Measurements from ENCODE around the gene RAPGEF1.

DNA sequence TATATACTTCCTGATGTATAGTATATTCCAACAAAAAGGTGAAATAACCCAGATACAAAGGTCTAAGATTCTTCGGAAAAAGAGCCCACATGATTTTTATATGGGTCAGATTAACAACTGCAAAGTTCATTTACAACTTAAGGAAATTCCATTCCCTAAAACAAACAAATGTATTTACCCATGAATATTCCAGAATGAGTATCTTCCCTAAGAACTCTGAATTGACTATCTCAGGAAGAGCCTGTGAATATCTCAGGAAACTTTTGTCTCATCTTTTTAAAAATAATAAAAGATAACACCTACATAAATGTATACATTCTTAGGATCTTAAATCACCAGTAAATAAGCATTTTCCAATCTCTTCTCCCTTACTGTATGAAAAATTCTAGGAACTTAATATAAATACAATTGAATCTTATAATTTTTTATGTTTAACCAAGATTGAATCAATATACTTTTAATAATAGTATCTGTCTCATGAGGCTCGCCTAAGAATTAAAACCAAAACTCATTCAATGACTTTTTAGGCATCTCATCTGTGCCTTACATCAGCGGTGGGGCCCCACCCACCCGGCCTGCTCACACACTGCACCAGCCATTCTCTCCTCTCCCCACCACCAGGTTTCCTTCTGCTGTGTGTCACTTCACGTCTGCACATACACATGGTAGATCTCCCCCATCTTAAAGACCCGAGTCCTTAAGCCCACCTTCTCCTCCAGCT, 78.1 kb downstream of the RAPGEF1 start:
- TF ChIP-seq POLR2AphosphoS5 (IDR thresholded peaks at IDR 0.05) (no peak), EZH2 (IDR thresholded peaks at IDR 0.05; ENCODE audit: borderline replicate concordance, insufficient read depth, low read length, poor library complexity, severe bottlenecking) (no peak), CTCF (IDR thresholded peaks at IDR 0.05; ENCODE audit: poor library complexity, severe bottlenecking) (no peak), TAF1 (IDR thresholded peaks at IDR 0.05; ENCODE audit: low read depth) (no peak), SMC3 (conservative IDR thresholded peaks at IDR 0.05; ENCODE audit: poor library complexity) (no peak), EP300 (conservative IDR thresholded peaks at IDR 0.05; ENCODE audit: poor library complexity, severe bottlenecking) (no peak), MXI1 (conservative IDR thresholded peaks at IDR 0.05; ENCODE audit: poor library complexity, severe bottlenecking) (no peak)
- TF ChIP-seq, protein P1, sequence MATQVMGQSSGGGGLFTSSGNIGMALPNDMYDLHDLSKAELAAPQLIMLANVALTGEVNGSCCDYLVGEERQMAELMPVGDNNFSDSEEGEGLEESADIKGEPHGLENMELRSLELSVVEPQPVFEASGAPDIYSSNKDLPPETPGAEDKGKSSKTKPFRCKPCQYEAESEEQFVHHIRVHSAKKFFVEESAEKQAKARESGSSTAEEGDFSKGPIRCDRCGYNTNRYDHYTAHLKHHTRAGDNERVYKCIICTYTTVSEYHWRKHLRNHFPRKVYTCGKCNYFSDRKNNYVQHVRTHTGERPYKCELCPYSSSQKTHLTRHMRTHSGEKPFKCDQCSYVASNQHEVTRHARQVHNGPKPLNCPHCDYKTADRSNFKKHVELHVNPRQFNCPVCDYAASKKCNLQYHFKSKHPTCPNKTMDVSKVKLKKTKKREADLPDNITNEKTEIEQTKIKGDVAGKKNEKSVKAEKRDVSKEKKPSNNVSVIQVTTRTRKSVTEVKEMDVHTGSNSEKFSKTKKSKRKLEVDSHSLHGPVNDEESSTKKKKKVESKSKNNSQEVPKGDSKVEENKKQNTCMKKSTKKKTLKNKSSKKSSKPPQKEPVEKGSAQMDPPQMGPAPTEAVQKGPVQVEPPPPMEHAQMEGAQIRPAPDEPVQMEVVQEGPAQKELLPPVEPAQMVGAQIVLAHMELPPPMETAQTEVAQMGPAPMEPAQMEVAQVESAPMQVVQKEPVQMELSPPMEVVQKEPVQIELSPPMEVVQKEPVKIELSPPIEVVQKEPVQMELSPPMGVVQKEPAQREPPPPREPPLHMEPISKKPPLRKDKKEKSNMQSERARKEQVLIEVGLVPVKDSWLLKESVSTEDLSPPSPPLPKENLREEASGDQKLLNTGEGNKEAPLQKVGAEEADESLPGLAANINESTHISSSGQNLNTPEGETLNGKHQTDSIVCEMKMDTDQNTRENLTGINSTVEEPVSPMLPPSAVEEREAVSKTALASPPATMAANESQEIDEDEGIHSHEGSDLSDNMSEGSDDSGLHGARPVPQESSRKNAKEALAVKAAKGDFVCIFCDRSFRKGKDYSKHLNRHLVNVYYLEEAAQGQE (IDR thresholded peaks at IDR 0.05; ENCODE audit: borderline replicate concordance) = no peak
